Measurements from ENCODE around the gene LAPTM5. TPM values are rescaled to one million over a fixed set of nuclear protein-coding genes. Genes with fewer than 3 reads are reported as not detected.

The LAPTM5 gene
- total RNA-seq, 1 experiment from 2014 or later, result 0.15 TPM

DNA sequence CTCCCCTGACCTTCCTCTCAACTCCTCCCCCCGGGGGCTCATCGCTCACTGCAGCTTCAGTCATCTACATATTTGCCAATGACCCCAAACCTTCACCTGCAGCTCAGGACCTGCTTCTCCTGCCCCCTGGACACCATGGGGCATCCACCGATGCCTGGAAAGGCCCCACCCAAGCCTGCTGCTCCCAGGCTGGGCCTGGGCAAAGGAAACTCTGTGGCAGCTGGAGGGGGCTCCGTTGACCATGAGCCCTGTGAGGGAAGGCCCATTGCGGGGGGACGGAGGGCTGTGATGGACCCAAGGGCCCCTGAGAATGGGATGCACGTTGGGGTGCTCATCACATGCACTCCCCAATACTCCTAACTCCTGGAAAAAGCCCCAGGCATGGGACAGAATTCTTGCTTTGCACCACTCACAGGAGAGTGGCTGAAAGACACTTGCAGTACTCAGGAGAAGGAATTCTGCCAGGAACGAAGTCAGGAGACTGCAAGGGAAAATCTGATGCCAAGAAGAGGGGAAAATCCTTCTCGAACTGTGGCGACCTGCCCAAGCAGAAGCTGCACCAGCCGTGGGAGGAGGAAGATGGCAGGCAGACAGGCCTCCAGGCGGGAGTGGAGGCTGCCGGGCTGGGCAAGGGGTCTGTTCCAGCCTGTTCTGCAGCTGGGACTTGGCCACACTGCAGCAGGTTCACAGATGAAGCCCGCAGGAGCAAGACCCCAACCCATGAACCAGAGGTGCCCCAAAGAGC, 52.6 kb downstream of the LAPTM5 start:
- no CpG with 5 or more reads among the region's 14 CpGs for WGBS (ENCODE audit: extremely low coverage, insufficient read length, low lambda C conversion rate)
- Histone ChIP-seq H4K20me1 (ENCODE audit: control insufficient read depth, insufficient read depth, insufficient read length) (no peaks in the 10 kb centered on the region), H3K18ac (ENCODE audit: insufficient read length, low read depth, low read length) (no peak overlapping the region), H3T11ph (ENCODE audit: low read length) (no peak overlapping the region), H3K23ac (ENCODE audit: insufficient read length, low read depth, low read length) (no peak overlapping the region), H4K8ac (replicated peaks; ENCODE audit: insufficient read length, low read depth, low read length) (no peak overlapping the region), H3K4ac (ENCODE audit: low read depth, low read length) (no peak overlapping the region), H2BK20ac (ENCODE audit: low read depth, low read length, poor library complexity, severe bottlenecking) (no peak overlapping the region), H3K4me2 (ENCODE audit: insufficient read depth, insufficient read length, low read length) (no peak overlapping the region), H3K79me2 (ENCODE audit: insufficient read depth, low read length) (no peaks in the 10 kb centered on the region), H3K4me1 (ENCODE audit: insufficient read depth, low read length) (no peaks in the 10 kb centered on the region), H2BK5ac (ENCODE audit: insufficient read length, low read length) (no peak overlapping the region), H3K23me2 (ENCODE audit: insufficient read length, low read depth, low read length, poor library complexity, severe bottlenecking) (no peaks in the 10 kb centered on the region), H3K79me1 (ENCODE audit: insufficient read depth, low read depth, low read length, poor library complexity, severe bottlenecking) (no peaks in the 10 kb centered on the region), H2AK5ac (ENCODE audit: insufficient read length, low read length) (no peak overlapping the region), H3K27me3 (ENCODE audit: insufficient read depth, low read length) (no peaks in the 10 kb centered on the region), H3K27ac (ENCODE audit: insufficient read length, low read depth, low read length) (no peak overlapping the region), H2AFZ (ENCODE audit: low read length) (no peak overlapping the region), H3K14ac (ENCODE audit: insufficient read depth, low read length) (no peak overlapping the region), H2BK120ac (ENCODE audit: low read depth, low read length, poor library complexity, severe bottlenecking) (no peak overlapping the region), H4K91ac (ENCODE audit: insufficient read length, low read depth, low read length) (no peak overlapping the region), H4K5ac (ENCODE audit: insufficient read length, low read depth, low read length) (no peak overlapping the region), H3K56ac (ENCODE audit: insufficient read length, low read depth, low read length) (no peak overlapping the region), H3K9me3 (ENCODE audit: control insufficient read depth, low read depth, low read length) (no peaks in the 10 kb centered on the region), H3K9ac (ENCODE audit: extremely low read depth, insufficient read length, low read length) (no peak overlapping the region), H2BK15ac (ENCODE audit: low read depth, low read length) (no peak overlapping the region), H2BK12ac (ENCODE audit: insufficient read length, low read depth, low read length) (no peak overlapping the region)
- TF ChIP-seq, protein P1, sequence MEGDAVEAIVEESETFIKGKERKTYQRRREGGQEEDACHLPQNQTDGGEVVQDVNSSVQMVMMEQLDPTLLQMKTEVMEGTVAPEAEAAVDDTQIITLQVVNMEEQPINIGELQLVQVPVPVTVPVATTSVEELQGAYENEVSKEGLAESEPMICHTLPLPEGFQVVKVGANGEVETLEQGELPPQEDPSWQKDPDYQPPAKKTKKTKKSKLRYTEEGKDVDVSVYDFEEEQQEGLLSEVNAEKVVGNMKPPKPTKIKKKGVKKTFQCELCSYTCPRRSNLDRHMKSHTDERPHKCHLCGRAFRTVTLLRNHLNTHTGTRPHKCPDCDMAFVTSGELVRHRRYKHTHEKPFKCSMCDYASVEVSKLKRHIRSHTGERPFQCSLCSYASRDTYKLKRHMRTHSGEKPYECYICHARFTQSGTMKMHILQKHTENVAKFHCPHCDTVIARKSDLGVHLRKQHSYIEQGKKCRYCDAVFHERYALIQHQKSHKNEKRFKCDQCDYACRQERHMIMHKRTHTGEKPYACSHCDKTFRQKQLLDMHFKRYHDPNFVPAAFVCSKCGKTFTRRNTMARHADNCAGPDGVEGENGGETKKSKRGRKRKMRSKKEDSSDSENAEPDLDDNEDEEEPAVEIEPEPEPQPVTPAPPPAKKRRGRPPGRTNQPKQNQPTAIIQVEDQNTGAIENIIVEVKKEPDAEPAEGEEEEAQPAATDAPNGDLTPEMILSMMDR (conservative IDR thresholded peaks at IDR 0.05), result no peak
- H3K27me3 Mint-ChIP-seq (ENCODE audit: low read depth), result peaks cover 4% of the 10 kb centered on the region; the same call in 1 of the 2 replicates
- no peak for DNase-seq
- H3K36me3 Mint-ChIP-seq (ENCODE audit: insufficient read depth in 1 of 3, low read depth in 3 of 3), result no peaks in the 10 kb centered on the region
- peaks cover 0 to 2% of the 10 kb centered on the region in 2 experiments; a peak in 1 of 4 replicates for H3K4me1 Mint-ChIP-seq
- no peak overlapping the region for H3K4me3 Mint-ChIP-seq
- no peaks in the 10 kb centered on the region for H3K9me3 Mint-ChIP-seq
- no peak overlapping the region; a peak in 1 of 7 replicates for H3K27ac Mint-ChIP-seq
